ENCODE measurements around the gene OSBPL10.
"Not testable (repeated sequence)": the region's sequence is repeated elsewhere in the genome, so short reads cannot be mapped to it uniquely, and the experiment has no call there.

Gene OSBPL10

DNA sequence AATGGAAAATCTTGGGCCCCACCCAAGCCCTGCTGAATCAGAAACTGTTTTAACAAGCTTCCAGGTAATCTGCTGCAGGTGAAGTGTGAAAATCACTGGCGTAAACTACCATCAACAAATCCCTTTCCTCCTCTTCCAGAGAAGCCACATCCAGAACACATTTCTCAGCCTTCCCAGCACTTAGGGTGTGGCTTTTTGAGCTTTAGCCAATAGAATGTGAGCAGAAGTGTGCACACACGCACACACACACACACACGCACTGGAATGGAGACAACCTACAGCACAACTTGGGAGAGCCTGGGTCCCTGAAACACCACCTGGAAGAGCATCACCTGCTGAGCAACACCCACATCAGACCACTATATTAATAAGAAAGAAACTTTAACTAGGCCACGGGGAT lies 98.6 kb downstream of the OSBPL10 start:
- Histone ChIP-seq H3K4me1 (ENCODE audit: insufficient read depth, low read length) (peaks cover 6% of the 10 kb centered on the region), H3K9me3 (ENCODE audit: insufficient read depth, low read depth, low read length) (no peaks in the 10 kb centered on the region), H3K27me3 (ENCODE audit: insufficient read depth, low read length) (no peaks in the 10 kb centered on the region), H3K27ac (ENCODE audit: low read length) (no peak overlapping the region), H3K9ac (ENCODE audit: low read depth, low read length) (no peak overlapping the region), H3K4me3 (ENCODE audit: low read length) (no peak overlapping the region), H3K36me3 (ENCODE audit: insufficient read depth, low read depth, low read length) (peaks cover 10% of the 10 kb centered on the region; the same call in 1 of the 2 replicates)

DNA sequence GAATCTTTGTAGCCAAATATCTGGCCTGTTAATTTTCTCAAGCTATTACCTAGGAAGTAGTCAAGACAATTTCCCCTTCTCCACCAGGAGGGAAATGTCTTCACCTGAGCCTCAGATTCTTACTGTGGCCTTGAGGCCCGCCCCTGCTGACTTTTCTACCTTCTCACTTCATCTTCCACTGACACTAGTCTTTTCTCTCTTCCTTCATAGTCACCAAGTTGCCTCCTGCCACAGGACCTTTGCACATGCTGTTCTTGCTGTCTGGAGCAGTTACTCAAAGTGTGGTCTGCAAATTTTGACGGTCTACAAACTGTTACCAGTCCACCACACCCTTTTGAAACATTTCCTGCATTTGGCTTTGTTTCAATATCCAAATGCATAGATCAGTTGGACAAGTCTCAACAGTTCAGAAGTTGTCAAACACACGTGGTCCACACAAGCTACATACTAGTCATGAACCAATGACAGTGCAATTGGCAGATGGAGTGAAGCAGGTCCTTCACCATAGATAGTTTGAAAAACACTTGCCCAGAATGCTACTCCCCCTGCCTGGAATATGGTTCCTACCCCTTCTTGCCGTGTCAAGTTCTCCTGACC lies 100.5 kb downstream of the OSBPL10 start:
- Histone ChIP-seq H3K27ac (ENCODE audit: low read length) (no peak overlapping the region), H3K36me3 (ENCODE audit: insufficient read depth, low read depth, low read length) (peaks cover 10% of the 10 kb centered on the region; the same call in 1 of the 2 replicates), H3K4me1 (ENCODE audit: insufficient read depth, low read length) (peaks cover 17% of the 10 kb centered on the region), H3K9me3 (ENCODE audit: insufficient read depth, low read depth, low read length) (no peaks in the 10 kb centered on the region), H3K4me3 (ENCODE audit: low read length) (no peak overlapping the region), H3K9ac (ENCODE audit: low read depth, low read length) (no peak overlapping the region), H3K27me3 (ENCODE audit: insufficient read depth, low read length) (no peaks in the 10 kb centered on the region)

DNA sequence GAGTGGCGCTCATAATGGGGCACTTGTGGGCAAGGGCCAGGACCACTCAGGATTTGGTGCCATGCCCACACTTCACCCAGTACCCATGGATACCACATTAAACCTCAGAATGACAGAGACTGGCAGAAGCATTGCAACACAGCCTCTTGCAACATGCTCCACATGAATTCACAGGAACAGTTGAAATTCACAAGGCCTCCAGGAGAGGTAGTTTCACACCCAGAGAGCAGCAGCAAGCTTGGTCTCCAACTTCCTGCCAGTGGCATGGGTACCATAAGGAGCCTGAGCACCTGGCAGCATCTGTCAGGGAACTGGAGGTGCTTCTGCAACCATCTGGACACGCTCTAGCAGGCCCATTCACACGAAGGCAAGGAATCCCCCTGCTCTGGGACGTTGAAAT lies 101.0 kb downstream of the OSBPL10 start:
- H3K27ac ChIP-seq (ENCODE audit: low read length): no peak overlapping the region
- peaks cover 17% of the 10 kb centered on the region for H3K4me1 ChIP-seq (ENCODE audit: insufficient read depth, low read length)
- H3K36me3 ChIP-seq (ENCODE audit: insufficient read depth, low read depth, low read length): peaks cover 10% of the 10 kb centered on the region; the same call in 1 of the 2 replicates
- no peaks in the 10 kb centered on the region for H3K9me3 ChIP-seq (ENCODE audit: insufficient read depth, low read depth, low read length)
- H3K27me3 ChIP-seq (ENCODE audit: insufficient read depth, low read length): no peaks in the 10 kb centered on the region
- H3K4me3 ChIP-seq (ENCODE audit: low read length): no peak overlapping the region
- H3K9ac ChIP-seq (ENCODE audit: low read depth, low read length): no peak overlapping the region

DNA sequence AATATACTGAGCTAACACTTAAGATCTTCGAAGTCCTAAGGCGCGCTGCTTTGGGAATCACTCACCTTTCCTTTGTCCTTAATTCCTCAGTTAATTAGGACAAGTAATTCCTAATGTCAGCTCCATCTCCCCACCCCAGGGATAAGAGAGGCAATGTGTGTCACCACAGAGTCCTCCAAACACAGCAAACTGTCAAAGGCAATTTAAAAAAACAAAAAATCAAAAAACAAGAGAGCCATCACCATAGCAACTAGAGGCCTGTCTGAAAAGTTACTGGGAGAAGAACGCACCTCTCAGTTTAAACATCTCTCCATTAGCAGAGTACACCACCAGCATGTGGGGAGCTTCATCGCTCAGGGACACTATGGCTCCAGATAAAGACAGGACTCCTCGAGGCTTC lies 101.7 kb downstream of the OSBPL10 start:
- no peak overlapping the region for H3K9ac ChIP-seq (ENCODE audit: low read depth, low read length)
- no peaks in the 10 kb centered on the region for H3K9me3 ChIP-seq (ENCODE audit: insufficient read depth, low read depth, low read length)
- no peak overlapping the region for H3K4me3 ChIP-seq (ENCODE audit: low read length)
- H3K27ac ChIP-seq (ENCODE audit: low read length): no peak overlapping the region
- H3K36me3 ChIP-seq (ENCODE audit: insufficient read depth, low read depth, low read length): peaks cover 10% of the 10 kb centered on the region; the same call in 1 of the 2 replicates
- no peaks in the 10 kb centered on the region for H3K27me3 ChIP-seq (ENCODE audit: insufficient read depth, low read length)
- peaks cover 17% of the 10 kb centered on the region for H3K4me1 ChIP-seq (ENCODE audit: insufficient read depth, low read length)

DNA sequence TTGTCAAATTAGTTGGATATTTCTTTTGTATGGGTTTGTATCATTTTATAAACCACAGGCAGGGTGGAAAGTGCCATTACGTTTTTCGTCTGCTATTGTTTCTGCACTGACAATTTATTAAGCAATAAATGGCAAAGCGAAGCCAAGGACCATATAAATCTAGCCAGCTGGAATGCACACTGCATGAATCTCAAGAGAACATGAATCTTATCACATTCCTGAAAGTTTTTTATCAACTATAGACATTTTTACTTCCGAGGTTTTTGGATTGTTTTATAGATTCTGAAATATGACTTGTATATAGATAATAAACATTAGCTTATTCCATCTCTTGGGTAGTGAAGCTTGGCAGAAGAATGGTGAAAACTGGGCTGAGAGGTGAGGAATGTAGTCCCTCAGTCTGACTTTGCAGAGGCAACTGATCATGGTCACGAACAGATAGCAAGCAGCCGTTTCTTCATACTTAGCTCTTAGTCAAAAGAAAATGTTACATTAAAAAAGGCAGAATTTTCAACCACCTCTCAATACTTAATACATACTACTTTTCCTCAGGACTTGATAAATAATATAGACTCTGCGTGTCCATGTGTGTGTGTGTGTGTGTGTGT lies 102.7 kb downstream of the OSBPL10 start:
- no peak overlapping the region for H3K27ac ChIP-seq (ENCODE audit: low read length)
- H3K36me3 ChIP-seq (ENCODE audit: insufficient read depth, low read depth, low read length): peaks cover 10% of the 10 kb centered on the region; the same call in 1 of the 2 replicates
- H3K4me1 ChIP-seq (ENCODE audit: insufficient read depth, low read length): peaks cover 17% of the 10 kb centered on the region
- H3K4me3 ChIP-seq (ENCODE audit: low read length): no peak overlapping the region
- no peaks in the 10 kb centered on the region for H3K9me3 ChIP-seq (ENCODE audit: insufficient read depth, low read depth, low read length)
- H3K9ac ChIP-seq (ENCODE audit: low read depth, low read length): no peak overlapping the region
- no peaks in the 10 kb centered on the region for H3K27me3 ChIP-seq (ENCODE audit: insufficient read depth, low read length)

DNA sequence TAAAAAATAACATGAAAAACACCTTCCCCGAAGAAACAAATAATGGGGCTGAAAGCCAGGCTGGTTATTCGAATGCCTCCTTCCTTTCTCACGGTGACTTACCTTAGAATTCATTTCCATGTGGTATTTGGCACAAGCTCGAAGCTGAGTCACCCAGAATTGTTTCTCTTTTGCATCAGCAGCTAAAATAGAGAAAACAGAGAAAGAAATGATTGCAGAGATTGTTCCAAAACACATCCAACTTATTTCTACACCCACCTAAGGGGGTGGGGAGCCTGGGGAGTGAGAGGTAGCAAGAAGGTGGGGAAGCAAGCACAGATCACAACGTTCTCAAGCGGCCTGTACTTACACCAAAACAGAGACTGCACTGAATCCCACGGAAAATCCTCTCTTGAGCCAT lies 104.7 kb downstream of the OSBPL10 start:
- Histone ChIP-seq H3K9ac (ENCODE audit: low read depth, low read length) (peak overlapping the region; percentile 12; the same call in 1 of the 2 replicates), H3K9me3 (ENCODE audit: insufficient read depth, low read depth, low read length) (no peaks in the 10 kb centered on the region), H3K27ac (ENCODE audit: low read length) (no peak overlapping the region), H3K27me3 (ENCODE audit: insufficient read depth, low read length) (no peaks in the 10 kb centered on the region), H3K36me3 (ENCODE audit: insufficient read depth, low read depth, low read length) (peaks cover 18% of the 10 kb centered on the region), H3K4me3 (ENCODE audit: low read length) (no peak overlapping the region), H3K4me1 (ENCODE audit: insufficient read depth, low read length) (peaks cover 11% of the 10 kb centered on the region; the same call in 1 of the 2 replicates)

DNA sequence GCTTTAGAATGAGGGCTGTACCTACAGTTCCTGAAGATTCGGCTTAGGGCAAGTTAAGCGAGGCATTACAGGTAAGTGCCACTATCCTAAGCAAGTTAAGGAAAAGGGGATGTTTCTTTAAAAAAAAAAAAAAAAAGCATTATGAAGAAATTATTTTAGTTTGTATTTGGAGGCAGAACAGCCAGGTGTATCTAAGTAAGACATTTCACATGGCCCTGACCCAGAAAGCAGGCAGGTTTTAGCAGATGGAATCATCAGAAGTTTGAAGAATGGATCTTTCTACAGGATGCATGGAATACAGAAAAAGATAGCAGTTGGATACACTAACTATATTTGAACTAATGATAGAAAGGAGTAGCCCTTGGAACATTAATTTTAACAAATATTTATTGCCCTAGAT lies 105.6 kb downstream of the OSBPL10 start:
- Histone ChIP-seq H3K9ac (ENCODE audit: low read depth, low read length) (no peak overlapping the region), H3K27ac (ENCODE audit: low read length) (no peak overlapping the region), H3K36me3 (ENCODE audit: insufficient read depth, low read depth, low read length) (peaks cover 20% of the 10 kb centered on the region), H3K4me3 (ENCODE audit: low read length) (no peak overlapping the region), H3K27me3 (ENCODE audit: insufficient read depth, low read length) (no peaks in the 10 kb centered on the region), H3K4me1 (ENCODE audit: insufficient read depth, low read length) (peaks cover 11% of the 10 kb centered on the region; the same call in 1 of the 2 replicates), H3K9me3 (ENCODE audit: insufficient read depth, low read depth, low read length) (no peaks in the 10 kb centered on the region)

DNA sequence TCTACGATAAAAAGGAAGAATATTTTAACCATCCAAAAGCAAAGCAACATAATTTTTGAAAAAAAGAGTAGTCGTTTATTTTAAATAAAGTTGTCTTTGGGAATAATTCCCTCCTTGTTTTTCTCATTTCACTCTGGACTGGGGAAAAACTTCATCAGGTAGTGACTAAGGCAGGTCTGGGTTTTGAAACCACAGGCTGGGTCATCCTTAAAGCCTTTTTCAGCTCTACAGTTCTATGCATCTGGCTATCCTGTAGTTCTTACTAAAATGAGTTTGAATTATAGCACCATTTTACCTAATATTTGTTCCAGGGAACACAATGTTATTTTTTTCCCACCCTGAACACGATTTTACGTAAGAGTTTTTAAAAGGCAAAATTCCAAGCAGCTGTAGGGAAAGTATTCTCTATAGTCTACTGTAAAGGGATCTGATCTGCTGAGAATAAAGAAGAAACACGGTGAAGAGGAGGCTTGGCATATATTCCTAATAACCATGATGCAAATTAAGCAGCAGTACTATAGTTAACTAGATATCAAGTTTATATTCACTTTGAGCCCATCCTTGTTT lies 107.7 kb downstream of the OSBPL10 start:
- H3K4me1 ChIP-seq (ENCODE audit: insufficient read depth, low read length): peaks cover 11% of the 10 kb centered on the region; the same call in 1 of the 2 replicates
- no peak overlapping the region for H3K9ac ChIP-seq (ENCODE audit: low read depth, low read length)
- H3K27ac ChIP-seq (ENCODE audit: low read length): no peak overlapping the region
- no peak overlapping the region for H3K4me3 ChIP-seq (ENCODE audit: low read length)
- H3K27me3 ChIP-seq (ENCODE audit: insufficient read depth, low read length): no peaks in the 10 kb centered on the region
- peaks cover 12% of the 10 kb centered on the region for H3K36me3 ChIP-seq (ENCODE audit: insufficient read depth, low read depth, low read length)
- H3K9me3 ChIP-seq (ENCODE audit: insufficient read depth, low read depth, low read length): no peaks in the 10 kb centered on the region

DNA sequence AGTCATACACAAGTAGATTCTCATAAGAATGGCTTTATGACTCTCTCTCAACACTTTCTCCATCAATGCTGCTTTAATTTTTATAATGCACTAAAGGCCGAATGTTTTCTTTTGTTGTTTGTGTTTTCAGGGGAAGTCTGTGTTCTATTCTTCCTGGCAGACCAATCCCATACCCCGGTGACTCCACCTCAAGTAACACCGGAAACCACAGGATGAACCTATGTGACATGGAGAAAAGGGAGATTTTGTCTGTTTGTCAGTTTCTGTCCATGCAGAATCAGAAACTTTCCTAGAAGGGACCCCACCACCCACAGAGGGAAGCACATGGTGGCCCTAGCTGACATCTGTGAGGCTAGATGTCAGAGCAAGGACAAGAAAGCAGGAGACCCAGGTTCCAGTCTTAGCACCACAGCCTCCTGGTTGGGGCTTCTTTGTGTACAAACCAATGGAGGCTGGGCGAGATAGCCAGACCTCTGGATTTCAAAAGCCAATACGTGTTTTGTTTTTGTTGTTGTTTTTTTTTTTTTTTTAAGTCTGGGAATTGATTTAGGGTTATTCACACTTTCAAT lies 109.0 kb downstream of the OSBPL10 start:
- Histone ChIP-seq H3K36me3 (ENCODE audit: insufficient read depth, low read depth, low read length) (peaks cover 10% of the 10 kb centered on the region), H3K9ac (ENCODE audit: low read depth, low read length) (no peak overlapping the region), H3K27me3 (ENCODE audit: insufficient read depth, low read length) (no peaks in the 10 kb centered on the region)

DNA sequence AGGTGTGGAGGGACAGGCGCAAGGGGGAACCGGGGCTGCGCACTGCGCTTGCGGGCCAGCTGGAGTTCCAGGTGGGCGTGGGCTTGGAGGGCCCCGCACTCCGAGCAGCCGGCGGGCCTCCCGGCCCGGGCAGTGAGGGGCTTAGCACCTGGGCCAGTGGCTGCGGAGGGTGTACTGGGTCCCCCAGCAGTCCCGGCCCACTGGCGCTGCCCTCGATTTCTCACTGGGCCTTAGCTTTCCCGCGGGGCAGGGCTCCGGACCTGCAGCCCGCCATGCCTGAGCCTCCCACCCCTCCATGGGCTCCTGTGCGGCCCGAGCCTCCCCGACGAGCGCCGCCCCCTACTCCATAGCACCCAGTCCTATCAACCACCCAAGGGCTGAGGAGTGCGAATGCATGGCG lies 111.0 kb downstream of the OSBPL10 start:
- not testable (repeated sequence) for H3K4me1 ChIP-seq (ENCODE audit: insufficient read depth, low read length); H3K4me3 ChIP-seq (ENCODE audit: low read length); H3K9me3 ChIP-seq (ENCODE audit: insufficient read depth, low read depth, low read length); H3K27ac ChIP-seq (ENCODE audit: low read length); H3K9ac ChIP-seq (ENCODE audit: low read depth, low read length); H3K27me3 ChIP-seq (ENCODE audit: insufficient read depth, low read length)
- peaks cover 10% of the 10 kb centered on the region for H3K36me3 ChIP-seq (ENCODE audit: insufficient read depth, low read depth, low read length)

More for the DNA sequence above, 109.0 kb downstream of the OSBPL10 start:
- Histone ChIP-seq H3K9me3 (ENCODE audit: insufficient read depth, low read depth, low read length) (no peaks in the 10 kb centered on the region), H3K4me1 (ENCODE audit: insufficient read depth, low read length) (peaks cover 9% of the 10 kb centered on the region; the same call in 1 of the 2 replicates), H3K4me3 (ENCODE audit: low read length) (no peak overlapping the region), H3K27ac (ENCODE audit: low read length) (no peak overlapping the region)

DNA sequence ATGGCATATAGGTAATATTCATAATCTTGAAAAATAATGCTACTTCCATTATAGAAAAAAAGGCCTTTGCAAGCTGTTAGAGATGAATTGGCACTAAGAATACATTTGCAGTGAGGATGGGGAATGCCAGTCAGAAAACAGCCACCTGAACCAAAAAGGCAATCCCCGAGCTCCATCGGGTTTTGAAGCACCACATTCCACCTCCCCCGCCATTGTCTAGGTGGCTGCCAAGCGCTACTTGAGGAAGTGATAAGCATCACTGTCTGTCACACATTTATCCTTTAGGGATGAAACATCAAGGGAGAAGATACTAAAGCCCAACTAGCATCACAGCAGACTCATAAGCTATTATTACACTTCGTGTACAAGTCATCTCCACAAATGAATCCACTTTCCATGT lies 112.8 kb downstream of the OSBPL10 start:
- peaks cover 10% of the 10 kb centered on the region for H3K36me3 ChIP-seq (ENCODE audit: insufficient read depth, low read depth, low read length)
- H3K27me3 ChIP-seq (ENCODE audit: insufficient read depth, low read length): no peaks in the 10 kb centered on the region
- H3K9me3 ChIP-seq (ENCODE audit: insufficient read depth, low read depth, low read length): no peaks in the 10 kb centered on the region
- no peaks in the 10 kb centered on the region for H3K4me1 ChIP-seq (ENCODE audit: insufficient read depth, low read length)
- no peak overlapping the region for H3K9ac ChIP-seq (ENCODE audit: low read depth, low read length)
- no peak overlapping the region for H3K4me3 ChIP-seq (ENCODE audit: low read length)
- no peak overlapping the region for H3K27ac ChIP-seq (ENCODE audit: low read length)

Data from iPS-20b (cell line).